HL-60 (cell line): ENCODE data around the gene S100A16.
"Not testable (repeated sequence)": the region's sequence is repeated elsewhere in the genome, so short reads cannot be mapped to it uniquely, and the experiment has no call there.

ENCODE experiments used
- DNase-seq, 2 experiments: peaks; one replicate each; pipeline ENCODE4 v3.0.0-alpha.2; 2010 to 2020; ENCODE audit warnings: low read depth in 1 of 2, low spot score in 1 of 2
- H3K27ac ChIP-seq: fragments of 250-450 bp; sonication (Bioruptor Pico); replicated peaks from 2 replicates; pipeline ENCODE4 v1.5.1; 2020; ENCODE audit warnings: mild to moderate bottlenecking, moderate library complexity
- H3K27me3 ChIP-seq: fragments of 250-450 bp; sonication (Bioruptor Pico); 2 replicates; pipeline ENCODE4 v1.5.1; 2021; ENCODE audit warnings: mild to moderate bottlenecking, moderate library complexity; ENCODE audit not compliant: insufficient read depth, poor library complexity, severe bottlenecking
- H3K4me3 ChIP-seq: replicated peaks from 2 replicates; pipeline ENCODE4 v1.5.1; 2011; ENCODE audit warnings: mild to moderate bottlenecking, control low read depth, low read length; ENCODE audit not compliant: insufficient read depth
- GABPA ChIP-seq: IDR thresholded peaks from 2 replicates; pipeline ENCODE4 v1.6.1; 2012; ENCODE audit warnings: low read depth
- POLR2AphosphoS5 ChIP-seq: IDR thresholded peaks from 2 replicates; pipeline ENCODE4 v1.6.1; 2012; ENCODE audit warnings: low read depth
- SPI1 ChIP-seq: IDR thresholded peaks from 2 replicates; pipeline ENCODE4 v1.6.1; 2012; ENCODE audit warnings: low read depth, mild to moderate bottlenecking, borderline replicate concordance
- TF ChIP-seq, protein P1 (sequence below): IDR thresholded peaks from 2 replicates; pipeline ENCODE4 v1.6.1; 2012; ENCODE audit warnings: low read depth; ENCODE audit not compliant: insufficient replicate concordance
- TF ChIP-seq, protein P2 (sequence below): IDR thresholded peaks from one replicate; pipeline ENCODE4 v1.5.1; 2011; ENCODE audit warnings: low read length, control low read depth, inconsistent platforms; ENCODE audit not compliant: insufficient read depth

S100A16 gene

DNA sequence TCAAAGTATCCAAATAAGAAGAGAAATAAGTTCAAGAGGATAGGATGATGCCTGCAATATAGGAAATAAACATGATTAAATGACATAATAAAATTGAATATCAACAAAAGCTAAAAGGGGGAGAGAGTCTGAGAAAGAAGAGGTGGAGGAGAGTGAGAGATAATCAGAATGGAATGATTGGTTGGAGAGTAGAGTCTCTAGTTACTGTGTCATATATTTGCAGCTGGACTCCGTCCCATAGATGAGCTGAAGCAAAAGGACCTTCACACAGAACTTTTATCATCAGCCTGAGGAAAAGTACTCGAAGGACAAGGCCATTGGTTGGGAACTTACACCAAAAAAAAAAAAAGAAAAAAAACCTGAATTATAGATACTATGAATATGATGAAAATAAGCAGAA lies 24.5 kb downstream of the S100A16 start:
- Histone ChIP-seq H3K4me3 (no peak overlapping the region), H3K27me3 (peaks cover 4% of the 10 kb centered on the region), H3K27ac (no peak overlapping the region)
- TF ChIP-seq, protein P1, sequence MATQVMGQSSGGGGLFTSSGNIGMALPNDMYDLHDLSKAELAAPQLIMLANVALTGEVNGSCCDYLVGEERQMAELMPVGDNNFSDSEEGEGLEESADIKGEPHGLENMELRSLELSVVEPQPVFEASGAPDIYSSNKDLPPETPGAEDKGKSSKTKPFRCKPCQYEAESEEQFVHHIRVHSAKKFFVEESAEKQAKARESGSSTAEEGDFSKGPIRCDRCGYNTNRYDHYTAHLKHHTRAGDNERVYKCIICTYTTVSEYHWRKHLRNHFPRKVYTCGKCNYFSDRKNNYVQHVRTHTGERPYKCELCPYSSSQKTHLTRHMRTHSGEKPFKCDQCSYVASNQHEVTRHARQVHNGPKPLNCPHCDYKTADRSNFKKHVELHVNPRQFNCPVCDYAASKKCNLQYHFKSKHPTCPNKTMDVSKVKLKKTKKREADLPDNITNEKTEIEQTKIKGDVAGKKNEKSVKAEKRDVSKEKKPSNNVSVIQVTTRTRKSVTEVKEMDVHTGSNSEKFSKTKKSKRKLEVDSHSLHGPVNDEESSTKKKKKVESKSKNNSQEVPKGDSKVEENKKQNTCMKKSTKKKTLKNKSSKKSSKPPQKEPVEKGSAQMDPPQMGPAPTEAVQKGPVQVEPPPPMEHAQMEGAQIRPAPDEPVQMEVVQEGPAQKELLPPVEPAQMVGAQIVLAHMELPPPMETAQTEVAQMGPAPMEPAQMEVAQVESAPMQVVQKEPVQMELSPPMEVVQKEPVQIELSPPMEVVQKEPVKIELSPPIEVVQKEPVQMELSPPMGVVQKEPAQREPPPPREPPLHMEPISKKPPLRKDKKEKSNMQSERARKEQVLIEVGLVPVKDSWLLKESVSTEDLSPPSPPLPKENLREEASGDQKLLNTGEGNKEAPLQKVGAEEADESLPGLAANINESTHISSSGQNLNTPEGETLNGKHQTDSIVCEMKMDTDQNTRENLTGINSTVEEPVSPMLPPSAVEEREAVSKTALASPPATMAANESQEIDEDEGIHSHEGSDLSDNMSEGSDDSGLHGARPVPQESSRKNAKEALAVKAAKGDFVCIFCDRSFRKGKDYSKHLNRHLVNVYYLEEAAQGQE, result no peak
- TF ChIP-seq GABPA (no peak), SPI1 (no peak), POLR2AphosphoS5 (no peak)
- TF ChIP-seq, protein P2, sequence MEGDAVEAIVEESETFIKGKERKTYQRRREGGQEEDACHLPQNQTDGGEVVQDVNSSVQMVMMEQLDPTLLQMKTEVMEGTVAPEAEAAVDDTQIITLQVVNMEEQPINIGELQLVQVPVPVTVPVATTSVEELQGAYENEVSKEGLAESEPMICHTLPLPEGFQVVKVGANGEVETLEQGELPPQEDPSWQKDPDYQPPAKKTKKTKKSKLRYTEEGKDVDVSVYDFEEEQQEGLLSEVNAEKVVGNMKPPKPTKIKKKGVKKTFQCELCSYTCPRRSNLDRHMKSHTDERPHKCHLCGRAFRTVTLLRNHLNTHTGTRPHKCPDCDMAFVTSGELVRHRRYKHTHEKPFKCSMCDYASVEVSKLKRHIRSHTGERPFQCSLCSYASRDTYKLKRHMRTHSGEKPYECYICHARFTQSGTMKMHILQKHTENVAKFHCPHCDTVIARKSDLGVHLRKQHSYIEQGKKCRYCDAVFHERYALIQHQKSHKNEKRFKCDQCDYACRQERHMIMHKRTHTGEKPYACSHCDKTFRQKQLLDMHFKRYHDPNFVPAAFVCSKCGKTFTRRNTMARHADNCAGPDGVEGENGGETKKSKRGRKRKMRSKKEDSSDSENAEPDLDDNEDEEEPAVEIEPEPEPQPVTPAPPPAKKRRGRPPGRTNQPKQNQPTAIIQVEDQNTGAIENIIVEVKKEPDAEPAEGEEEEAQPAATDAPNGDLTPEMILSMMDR, result no peak
- DNase-seq, result no peak

GRCh38 chr1:153588033-153588432 lies 24.9 kb downstream of the S100A16 start:
- not testable (repeated sequence) for DNase-seq, H3K4me3 ChIP-seq, H3K27me3 ChIP-seq, H3K27ac ChIP-seq

- H3K4me3 ChIP-seq, result no peak overlapping the region
- no peak overlapping the region for H3K27ac ChIP-seq
- TF ChIP-seq, protein P2, result no peak
- TF ChIP-seq POLR2AphosphoS5 (no peak), GABPA (no peak), SPI1 (no peak)
- TF ChIP-seq, protein P1, result no peak
- peaks cover 4% of the 10 kb centered on the region for H3K27me3 ChIP-seq
- DNase-seq, result no peak
Observed at GRCh38 chr1:153587314-153587713, 25.6 kb downstream of the S100A16 start.

DNA sequence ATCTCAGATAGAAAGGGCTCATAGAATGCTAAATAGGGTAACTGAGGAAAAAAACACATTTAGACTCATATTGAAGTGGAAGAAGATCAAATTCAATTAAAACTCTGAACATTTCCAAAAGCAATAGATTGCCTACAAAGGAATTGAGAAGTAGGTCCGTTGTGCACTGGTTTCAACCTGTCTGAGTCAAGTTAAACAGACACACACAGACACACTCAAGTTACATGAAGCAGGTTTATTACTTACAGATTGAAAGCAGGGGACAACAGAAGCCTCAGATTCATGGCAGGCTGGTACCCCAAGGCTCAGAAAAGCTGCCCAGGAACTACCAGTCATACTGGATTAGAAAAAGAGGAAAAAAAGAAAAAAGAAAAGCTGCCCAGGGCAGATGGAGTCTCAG lies 26.6 kb downstream of the S100A16 start:
- no peak for DNase-seq
- TF ChIP-seq, protein P1, result no peak
- Histone ChIP-seq H3K27me3 (peaks cover 4% of the 10 kb centered on the region), H3K27ac (no peak overlapping the region), H3K4me3 (no peak overlapping the region)
